ENCODE measurements around the gene PEPD. TPM values are rescaled to one million over a fixed set of nuclear protein-coding genes. Genes with fewer than 3 reads are reported as not detected.

The PEPD gene
- total RNA-seq, 1 experiment from 2014 or later, result 40.5 TPM

DNA sequence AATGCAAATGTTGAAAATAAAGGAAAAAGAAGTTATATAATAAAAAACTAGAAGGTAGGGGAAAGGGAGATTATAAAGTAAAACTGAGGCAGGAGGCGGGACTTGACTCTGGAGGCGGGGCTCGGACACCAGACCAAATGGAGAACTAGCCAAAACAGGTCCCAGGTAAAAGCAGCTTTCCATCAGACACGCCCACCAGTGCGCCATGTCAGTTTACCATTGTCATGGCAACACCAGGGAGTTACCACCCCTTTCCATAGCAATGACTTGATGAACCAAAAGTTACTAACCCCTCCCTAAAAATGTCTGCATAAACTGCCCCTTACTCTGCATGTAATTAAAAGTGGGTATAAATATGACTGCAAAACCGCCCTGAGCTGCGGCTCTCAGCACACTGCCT is 70.9 kb downstream of the PEPD start:
- intact Hi-C loops (cut with micrococcal nuclease), result no loop called here
- Histone ChIP-seq H3K27ac (ENCODE audit: low read depth, low read length) (no peak overlapping the region), H3K79me2 (ENCODE audit: insufficient read depth, low read length) (no peaks in the 10 kb centered on the region), H3K9me2 (ENCODE audit: insufficient read depth) (no peaks in the 10 kb centered on the region), H3K36me3 (ENCODE audit: control insufficient read depth in 1 of 2, insufficient read depth in 2 of 2, low read length in 2 of 2) (no peaks in the 10 kb centered on the region), H3K4me3 (replicated peaks in 1 of 2; ENCODE audit: low read depth in 1 of 2, low read length in 2 of 2) (no peak overlapping the region), H3K27me3 (ENCODE audit: insufficient read depth, low read length) (no peaks in the 10 kb centered on the region), H3K4me2 (ENCODE audit: low read length) (no peak overlapping the region), H3K4me1 (ENCODE audit: control insufficient read depth in 1 of 2, insufficient read depth in 2 of 2, low read length in 2 of 2) (no peaks in the 10 kb centered on the region), H3K9ac (ENCODE audit: low read length) (no peak overlapping the region), H3K9me3 (ENCODE audit: control insufficient read depth in 1 of 2, insufficient read depth in 1 of 2, low read depth in 1 of 2, low read length in 2 of 2) (no peaks in the 10 kb centered on the region), H4K20me1 (ENCODE audit: insufficient read depth) (no peaks in the 10 kb centered on the region), H2AFZ (ENCODE audit: low read depth, low read length, poor library complexity, severe bottlenecking) (no peak overlapping the region)
- DNase-seq (ENCODE audit: low read depth, low spot score) (no peak), ATAC-seq (no peak)
- no TSS peak for BruUV-seq (replicated peaks)
- RAD21 ChIA-PET (ENCODE audit: low non-redundant PET in 1 of 2, low total read pairs in 2 of 2, uncharacterized antibody in 2 of 2, unreplicated experiment in 2 of 2), result no interaction called here
- CTCF ChIA-PET, result no interaction called here
- POLR2A ChIA-PET, result no interaction called here
- TF ChIP-seq, protein P1, sequence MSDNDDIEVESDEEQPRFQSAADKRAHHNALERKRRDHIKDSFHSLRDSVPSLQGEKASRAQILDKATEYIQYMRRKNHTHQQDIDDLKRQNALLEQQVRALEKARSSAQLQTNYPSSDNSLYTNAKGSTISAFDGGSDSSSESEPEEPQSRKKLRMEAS (IDR thresholded peaks at IDR 0.05), result no peak
- TF ChIP-seq SRF (IDR thresholded peaks at IDR 0.05; ENCODE audit: low read depth), result no peak
- TF ChIP-seq SIN3A (IDR thresholded peaks at IDR 0.05; ENCODE audit: low read depth), result no peak
- no peak for TF ChIP-seq POLR2A (IDR thresholded peaks at IDR 0.05; ENCODE audit: borderline replicate concordance, extremely low read depth, insufficient read depth, insufficient read length)
- TF ChIP-seq POLR2AphosphoS5 (IDR thresholded peaks at IDR 0.05; ENCODE audit: low read depth, low read length), result no peak
- TF ChIP-seq, protein P2, sequence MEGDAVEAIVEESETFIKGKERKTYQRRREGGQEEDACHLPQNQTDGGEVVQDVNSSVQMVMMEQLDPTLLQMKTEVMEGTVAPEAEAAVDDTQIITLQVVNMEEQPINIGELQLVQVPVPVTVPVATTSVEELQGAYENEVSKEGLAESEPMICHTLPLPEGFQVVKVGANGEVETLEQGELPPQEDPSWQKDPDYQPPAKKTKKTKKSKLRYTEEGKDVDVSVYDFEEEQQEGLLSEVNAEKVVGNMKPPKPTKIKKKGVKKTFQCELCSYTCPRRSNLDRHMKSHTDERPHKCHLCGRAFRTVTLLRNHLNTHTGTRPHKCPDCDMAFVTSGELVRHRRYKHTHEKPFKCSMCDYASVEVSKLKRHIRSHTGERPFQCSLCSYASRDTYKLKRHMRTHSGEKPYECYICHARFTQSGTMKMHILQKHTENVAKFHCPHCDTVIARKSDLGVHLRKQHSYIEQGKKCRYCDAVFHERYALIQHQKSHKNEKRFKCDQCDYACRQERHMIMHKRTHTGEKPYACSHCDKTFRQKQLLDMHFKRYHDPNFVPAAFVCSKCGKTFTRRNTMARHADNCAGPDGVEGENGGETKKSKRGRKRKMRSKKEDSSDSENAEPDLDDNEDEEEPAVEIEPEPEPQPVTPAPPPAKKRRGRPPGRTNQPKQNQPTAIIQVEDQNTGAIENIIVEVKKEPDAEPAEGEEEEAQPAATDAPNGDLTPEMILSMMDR (IDR thresholded peaks at IDR 0.05 in 2 of 3, conservative IDR thresholded peaks at IDR 0.05 in 1 of 3; ENCODE audit: borderline replicate concordance in 1 of 3, insufficient read depth in 1 of 3, low read depth in 2 of 3, low read length in 2 of 3), result no peak
- no peak for TF ChIP-seq EZH2phosphoT487 (IDR thresholded peaks at IDR 0.05; ENCODE audit: borderline replicate concordance)
- no peak for TF ChIP-seq EGR1 (IDR thresholded peaks at IDR 0.05; ENCODE audit: low read depth)
- no peak for TF ChIP-seq RAD21 (IDR thresholded peaks at IDR 0.05; ENCODE audit: low read depth)
- no peak for TF ChIP-seq ZFX (IDR thresholded peaks at IDR 0.05)

DNA sequence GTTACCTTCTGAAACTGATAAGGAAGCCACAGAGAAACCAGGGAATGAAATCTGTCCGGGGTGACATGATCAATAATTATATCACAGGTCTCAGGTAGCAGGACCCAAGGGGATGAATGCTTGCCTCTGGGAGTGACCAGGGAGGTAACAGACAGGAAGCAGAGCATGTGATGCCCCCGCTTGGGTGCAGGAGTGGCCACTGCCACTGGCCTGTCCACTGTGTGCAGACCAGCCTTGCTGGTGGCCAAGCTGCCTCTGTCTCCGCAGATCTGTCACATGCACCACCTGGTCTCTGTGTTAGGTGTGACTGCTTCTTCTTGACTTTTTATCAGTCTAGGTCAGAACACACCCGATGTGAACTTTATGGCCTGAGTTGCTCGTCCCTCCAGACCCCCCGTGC is 71.8 kb downstream of the PEPD start:
- intact Hi-C loops (cut with micrococcal nuclease), result no loop called here
- Histone ChIP-seq H3K27ac (ENCODE audit: low read depth, low read length) (no peak overlapping the region), H3K27me3 (ENCODE audit: insufficient read depth, low read length) (no peaks in the 10 kb centered on the region), H3K36me3 (ENCODE audit: control insufficient read depth in 1 of 2, insufficient read depth in 2 of 2, low read length in 2 of 2) (no peaks in the 10 kb centered on the region), H2AFZ (ENCODE audit: low read depth, low read length, poor library complexity, severe bottlenecking) (no peak overlapping the region), H3K9me3 (ENCODE audit: control insufficient read depth in 1 of 2, insufficient read depth in 1 of 2, low read depth in 1 of 2, low read length in 2 of 2) (no peaks in the 10 kb centered on the region), H3K79me2 (ENCODE audit: insufficient read depth, low read length) (no peaks in the 10 kb centered on the region), H3K9me2 (ENCODE audit: insufficient read depth) (no peaks in the 10 kb centered on the region), H3K4me3 (replicated peaks in 1 of 2; ENCODE audit: low read depth in 1 of 2, low read length in 2 of 2) (no peak overlapping the region), H4K20me1 (ENCODE audit: insufficient read depth) (no peaks in the 10 kb centered on the region), H3K4me2 (ENCODE audit: low read length) (no peak overlapping the region), H3K9ac (ENCODE audit: low read length) (no peak overlapping the region), H3K4me1 (ENCODE audit: control insufficient read depth in 1 of 2, insufficient read depth in 2 of 2, low read length in 2 of 2) (no peaks in the 10 kb centered on the region)
- ATAC-seq, result no peak
- BruUV-seq (replicated peaks), result no TSS peak
- no peak for DNase-seq (ENCODE audit: low read depth, low spot score)
- no peak for TF ChIP-seq ZFX (IDR thresholded peaks at IDR 0.05)
- ChIA-PET CTCF (no interaction called here), RAD21 (ENCODE audit: low non-redundant PET in 1 of 2, low total read pairs in 2 of 2, uncharacterized antibody in 2 of 2, unreplicated experiment in 2 of 2) (no interaction called here), POLR2A (no interaction called here)

All from HCT116 (cell line).